OCI-LY1 (cell line): ENCODE measurements around the gene LRRC8B.

Source experiments
- EZH2 ChIP-seq: fragments of 200-600 bp; sonication (generic), shearing (Covaris generic); IDR thresholded peaks from 2 replicates; pipeline ENCODE4 v1.8.0; 2017; ENCODE audit warnings: borderline replicate concordance, mixed run types, mild to moderate bottlenecking, antibody characterized with exemption, low read length, moderate library complexity, mixed read lengths
- TF ChIP-seq, protein P1 (sequence below): fragments of 200-600 bp; sonication (generic), shearing (Covaris generic); IDR thresholded peaks from 2 replicates; pipeline ENCODE4 v1.5.1; 2017; ENCODE audit warnings: mild to moderate bottlenecking, antibody characterized with exemption, low read length, moderate library complexity, mixed read lengths

DNA sequence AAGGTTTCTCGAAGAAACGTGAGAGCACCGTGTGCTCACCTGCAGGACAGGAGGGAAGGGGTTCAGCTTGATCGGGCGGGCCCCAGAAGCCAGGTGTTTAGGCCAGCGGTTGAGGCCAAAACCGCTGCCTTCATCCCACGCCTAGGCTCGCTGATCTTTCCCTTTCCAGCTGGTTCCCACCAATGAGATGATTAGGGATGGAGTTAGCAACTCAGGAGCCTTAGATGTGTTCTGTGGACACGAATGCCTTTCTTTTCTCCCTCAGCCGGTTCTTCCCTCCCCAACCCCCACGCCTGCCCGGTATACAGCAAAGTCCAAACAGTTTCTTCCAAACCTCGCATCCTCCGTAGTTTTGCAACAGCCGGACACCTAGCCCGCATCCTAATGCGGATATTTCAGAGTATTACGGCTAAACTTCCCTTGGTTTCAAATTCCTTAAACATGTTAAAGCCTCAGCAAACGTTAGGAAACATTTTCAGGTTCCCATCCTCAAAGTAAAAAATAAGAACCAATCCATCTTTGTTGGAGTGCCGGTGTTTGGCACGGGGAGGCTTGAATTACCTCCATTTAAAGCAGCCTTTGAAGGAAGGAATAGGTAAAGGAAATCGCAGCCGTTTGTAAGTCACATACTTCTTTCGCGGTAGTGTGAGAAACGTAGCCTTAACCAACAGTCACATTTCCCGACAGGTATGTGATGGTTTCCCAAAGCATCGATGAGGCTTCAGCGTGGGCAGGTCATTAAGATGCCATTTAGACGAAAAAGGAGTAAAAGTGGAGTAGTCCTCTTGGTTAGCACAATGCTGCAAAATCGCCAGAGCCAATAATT, 109.4 kb downstream of the LRRC8B start:
- TF ChIP-seq, protein P1, sequence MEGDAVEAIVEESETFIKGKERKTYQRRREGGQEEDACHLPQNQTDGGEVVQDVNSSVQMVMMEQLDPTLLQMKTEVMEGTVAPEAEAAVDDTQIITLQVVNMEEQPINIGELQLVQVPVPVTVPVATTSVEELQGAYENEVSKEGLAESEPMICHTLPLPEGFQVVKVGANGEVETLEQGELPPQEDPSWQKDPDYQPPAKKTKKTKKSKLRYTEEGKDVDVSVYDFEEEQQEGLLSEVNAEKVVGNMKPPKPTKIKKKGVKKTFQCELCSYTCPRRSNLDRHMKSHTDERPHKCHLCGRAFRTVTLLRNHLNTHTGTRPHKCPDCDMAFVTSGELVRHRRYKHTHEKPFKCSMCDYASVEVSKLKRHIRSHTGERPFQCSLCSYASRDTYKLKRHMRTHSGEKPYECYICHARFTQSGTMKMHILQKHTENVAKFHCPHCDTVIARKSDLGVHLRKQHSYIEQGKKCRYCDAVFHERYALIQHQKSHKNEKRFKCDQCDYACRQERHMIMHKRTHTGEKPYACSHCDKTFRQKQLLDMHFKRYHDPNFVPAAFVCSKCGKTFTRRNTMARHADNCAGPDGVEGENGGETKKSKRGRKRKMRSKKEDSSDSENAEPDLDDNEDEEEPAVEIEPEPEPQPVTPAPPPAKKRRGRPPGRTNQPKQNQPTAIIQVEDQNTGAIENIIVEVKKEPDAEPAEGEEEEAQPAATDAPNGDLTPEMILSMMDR: no peak
- no peak for TF ChIP-seq EZH2
